ENCODE data around the gene HAO1. TPM values are rescaled to one million over a fixed set of nuclear protein-coding genes. Genes with fewer than 3 reads are reported as not detected.

The HAO1 gene
- total RNA-seq, 1 donor: not detected

- no peak for TF ChIP-seq CTCF (IDR thresholded peaks at IDR 0.05; ENCODE audit: insufficient read depth, low read length)
- no peak for DNase-seq (ENCODE audit: low read depth)
- no peak overlapping the region for H3K4me3 ChIP-seq (ENCODE audit: low read depth, low read length)
Observed at GRCh38 chr20:7850775-7851490, 89.3 kb downstream of the HAO1 start.

- H3K4me3 ChIP-seq (ENCODE audit: low read depth, low read length): no peak overlapping the region
- no peak for TF ChIP-seq CTCF (IDR thresholded peaks at IDR 0.05; ENCODE audit: insufficient read depth, low read length)
- no peak for DNase-seq (ENCODE audit: low read depth)
Observed at GRCh38 chr20:7849675-7850074, 90.6 kb downstream of the HAO1 start.

- DNase-seq (ENCODE audit: low read depth): no peak
- no peak for TF ChIP-seq CTCF (IDR thresholded peaks at IDR 0.05; ENCODE audit: insufficient read depth, low read length)
- H3K4me3 ChIP-seq (ENCODE audit: low read depth, low read length): no peak overlapping the region
Observed at GRCh38 chr20:7848351-7848750, 91.9 kb downstream of the HAO1 start.

GRCh38 chr20:7843613-7844012 lies 96.6 kb downstream of the HAO1 start:
- no peak for TF ChIP-seq CTCF (IDR thresholded peaks at IDR 0.05; ENCODE audit: insufficient read depth, low read length)
- H3K4me3 ChIP-seq (ENCODE audit: low read depth, low read length): no peak overlapping the region
- DNase-seq (ENCODE audit: low read depth): peak; percentile 88

GRCh38 chr20:7841971-7842310 lies 98.3 kb downstream of the HAO1 start:
- peak; percentile 97 for DNase-seq (ENCODE audit: low read depth)
- H3K4me3 ChIP-seq (ENCODE audit: low read depth, low read length): no peak overlapping the region
- TF ChIP-seq CTCF (IDR thresholded peaks at IDR 0.05; ENCODE audit: insufficient read depth, low read length): no peak

GRCh38 chr20:7841291-7841970 lies 98.8 kb downstream of the HAO1 start:
- DNase-seq (ENCODE audit: low read depth): peak; percentile 77
- TF ChIP-seq CTCF (IDR thresholded peaks at IDR 0.05; ENCODE audit: insufficient read depth, low read length): peak; percentile 11
- no peak overlapping the region for H3K4me3 ChIP-seq (ENCODE audit: low read depth, low read length)
